ENCODE measurements around the gene PIBF1.

- TF ChIP-seq CTCF (IDR thresholded peaks at IDR 0.05) (no peak), EZH2phosphoT487 (IDR thresholded peaks at IDR 0.05) (no peak)
Observed at GRCh38 chr13:72983085-72983768, 201.3 kb downstream of the PIBF1 start.
